ENCODE measurements around the gene MRPS7.

GRCh38 chr17:75313941-75314551 lies 52.4 kb downstream of the MRPS7 start:
- TF ChIP-seq RAD21 (IDR thresholded peaks at IDR 0.05; ENCODE audit: low read depth) (no peak), EP300 (IDR thresholded peaks at IDR 0.05; ENCODE audit: borderline replicate concordance) (no peak), USF1 (IDR thresholded peaks at IDR 0.05) (no peak), YY1 (IDR thresholded peaks at IDR 0.05; ENCODE audit: low read depth) (no peak), EGR1 (IDR thresholded peaks at IDR 0.05) (no peak), REST (IDR thresholded peaks at IDR 0.05; ENCODE audit: low read depth) (no peak), NFIC (IDR thresholded peaks at IDR 0.05) (no peak), TEAD4 (IDR thresholded peaks at IDR 0.05) (no peak), TCF12 (IDR thresholded peaks at IDR 0.05; ENCODE audit: low read depth) (no peak), TAF1 (IDR thresholded peaks at IDR 0.05; ENCODE audit: low read depth) (no peak), ZBTB7A (IDR thresholded peaks at IDR 0.05; ENCODE audit: low read depth) (no peak)
- TF ChIP-seq, protein P1, sequence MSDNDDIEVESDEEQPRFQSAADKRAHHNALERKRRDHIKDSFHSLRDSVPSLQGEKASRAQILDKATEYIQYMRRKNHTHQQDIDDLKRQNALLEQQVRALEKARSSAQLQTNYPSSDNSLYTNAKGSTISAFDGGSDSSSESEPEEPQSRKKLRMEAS (IDR thresholded peaks at IDR 0.05) = no peak
